Activated T-helper 17 cell treated with anti-CD3 and anti-CD28 coated beads, Interleukin-2, amount 50 U/mL, for 72 hours (primary cell): Measurements from ENCODE around the gene AHSA1. TPM values are rescaled to one million over a fixed set of nuclear protein-coding genes. Genes with fewer than 3 reads are reported as not detected.
"Not testable (repeated sequence)": the region's sequence is repeated elsewhere in the genome, so short reads cannot be mapped to it uniquely, and the experiment has no call there.

Experiments used
- ATAC-seq: fragments of 150-1000 bp; cut with Tn5 transposase; replicated peaks from 2 replicates; pipeline ENCODE4 v1.10.0; 2021; ENCODE audit warnings: mild to moderate bottlenecking, moderate library complexity
- H3K27ac Mint-ChIP-seq: one replicate; pipeline ENCODE4 v1.8.0; 2022; ENCODE audit warnings: mixed read lengths
- H3K27me3 Mint-ChIP-seq: one replicate; pipeline ENCODE4 v1.8.0; 2022; ENCODE audit warnings: mixed read lengths
- H3K36me3 Mint-ChIP-seq: one replicate; pipeline ENCODE4 v1.8.0; 2022; ENCODE audit warnings: low read depth, mild to moderate bottlenecking, mixed read lengths
- H3K4me1 Mint-ChIP-seq: one replicate; pipeline ENCODE4 v1.8.0; 2022; ENCODE audit warnings: mixed read lengths
- H3K4me3 Mint-ChIP-seq: one replicate; pipeline ENCODE4 v1.8.0; 2022; ENCODE audit warnings: mild to moderate bottlenecking, mixed read lengths
- H3K9me3 Mint-ChIP-seq: one replicate; pipeline ENCODE4 v1.8.0; 2022; ENCODE audit warnings: mixed read lengths
- total RNA-seq, 2 donors: library from RNA; stranded (reverse); gene quantifications; one replicate each; pipeline ENCODE4 v1.2.3, GENCODE V29; 2022

The AHSA1 gene
- 100 to 1,000 TPM; 143 to 283 TPM for total RNA-seq

DNA sequence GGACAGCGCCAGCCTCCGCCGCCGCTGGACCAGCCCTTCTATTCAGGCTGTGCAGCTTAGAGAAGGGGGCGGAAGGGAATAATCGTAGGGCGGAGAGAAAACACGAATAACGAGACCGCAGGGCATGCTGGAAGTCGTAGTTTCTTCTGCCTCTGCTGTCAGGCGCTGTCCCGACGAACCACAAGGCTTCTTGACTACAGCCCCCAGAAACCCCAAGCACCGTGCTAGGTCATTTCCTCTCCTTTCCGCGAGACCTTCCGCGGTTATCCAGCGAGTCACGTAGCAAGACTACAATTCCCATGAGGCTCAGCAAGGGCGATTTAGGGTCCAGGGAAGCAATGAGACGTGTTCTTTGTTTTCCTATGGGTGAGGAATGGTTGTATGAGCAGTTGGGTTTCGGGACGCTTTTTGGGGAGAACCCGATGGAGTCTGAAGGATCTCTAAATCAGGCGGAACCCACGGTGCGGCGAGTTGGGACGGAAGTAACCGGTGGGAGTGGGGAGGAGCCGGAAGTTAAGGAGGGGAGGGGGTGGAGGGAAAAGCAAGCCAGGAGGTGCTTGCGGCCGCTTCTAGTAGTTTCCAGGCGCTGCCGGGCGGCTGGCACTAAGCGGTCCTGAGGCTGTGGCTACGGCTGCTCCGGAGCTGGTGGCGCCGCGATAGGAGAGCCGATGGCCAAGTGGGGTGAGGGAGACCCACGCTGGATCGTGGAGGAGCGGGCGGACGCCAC is at the start of gene AHSA1, which contains the start of gene VIPAS39:
Gene AHSA1 (plus strand): TSS at position 572 of the 727 bp plus-strand sequence. CDS start 97 bp downstream, at position 669.
Gene VIPAS39 (minus strand): TSS at position 80 of the 727 bp plus-strand sequence. CDS start 3,499 bp downstream, outside the sequence.
- no peaks in the 10 kb centered on the region for H3K27me3 Mint-ChIP-seq
- no peaks in the 10 kb centered on the region for H3K9me3 Mint-ChIP-seq
- H3K36me3 Mint-ChIP-seq = peaks cover 77% of the 10 kb centered on the region
- peak within 1 kb of the TSS; percentile 98 for H3K4me3 Mint-ChIP-seq
- H3K27ac Mint-ChIP-seq = peak within 1 kb of the TSS; percentile 100
- peaks cover 23% of the 10 kb centered on the region for H3K4me1 Mint-ChIP-seq
- peak; percentile 97 for ATAC-seq

DNA sequence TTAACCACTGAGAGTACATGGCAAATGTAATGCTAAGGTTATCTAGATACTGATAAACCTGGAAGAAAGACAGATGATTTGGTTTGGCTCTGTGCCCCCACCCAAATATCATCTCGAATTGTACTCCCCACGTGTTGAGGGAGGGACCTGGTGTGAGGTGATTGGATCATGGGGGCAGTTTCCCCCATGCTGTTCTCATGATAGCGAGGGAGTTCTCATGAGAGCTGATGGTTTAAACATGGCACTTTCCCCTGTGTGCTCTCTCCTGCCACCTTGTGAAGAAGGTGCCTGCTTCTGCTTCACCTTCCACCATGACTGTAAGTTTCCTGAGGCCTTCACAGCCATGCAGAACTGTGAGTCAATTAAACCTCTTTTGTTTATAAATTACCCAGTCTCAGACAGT is 48.8 kb upstream of the AHSA1 start:
- no peak for ATAC-seq
- Mint-ChIP-seq H3K4me3 (no peak overlapping the region), H3K27ac (no peak overlapping the region), H3K27me3 (no peaks in the 10 kb centered on the region), H3K9me3 (no peaks in the 10 kb centered on the region), H3K4me1 (peaks cover 11% of the 10 kb centered on the region), H3K36me3 (no peaks in the 10 kb centered on the region)

DNA sequence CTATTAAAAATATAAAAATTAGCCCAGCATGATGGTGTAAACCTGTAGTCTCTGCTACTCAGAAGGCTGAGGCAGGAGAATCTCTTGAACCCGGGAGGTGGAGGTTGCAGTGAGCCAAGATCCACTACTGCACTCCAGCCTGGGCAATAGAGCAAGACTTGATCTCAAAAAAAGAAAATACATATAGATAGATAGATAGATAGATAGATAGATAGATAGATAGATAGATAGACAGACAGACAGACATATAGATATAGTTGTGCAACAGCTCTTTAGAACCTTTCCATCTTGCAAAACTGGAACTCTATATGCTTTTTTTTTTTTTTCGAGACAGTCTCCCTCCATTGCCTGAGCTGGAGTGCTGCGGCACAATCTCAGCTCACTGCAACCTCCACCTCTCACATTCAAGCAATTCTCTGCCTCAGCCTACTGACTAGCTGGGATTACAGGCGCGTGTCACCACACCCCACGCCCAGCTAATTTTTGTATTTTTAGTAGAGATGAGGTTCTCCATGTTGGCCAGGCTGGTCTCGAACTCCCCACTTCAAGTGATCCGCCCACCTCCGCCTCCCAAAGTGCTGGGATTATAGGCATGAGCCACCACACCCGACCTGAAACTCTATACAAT is 42.4 kb upstream of the AHSA1 start:
- not testable (repeated sequence) for H3K36me3 Mint-ChIP-seq, H3K4me3 Mint-ChIP-seq, H3K4me1 Mint-ChIP-seq

DNA sequence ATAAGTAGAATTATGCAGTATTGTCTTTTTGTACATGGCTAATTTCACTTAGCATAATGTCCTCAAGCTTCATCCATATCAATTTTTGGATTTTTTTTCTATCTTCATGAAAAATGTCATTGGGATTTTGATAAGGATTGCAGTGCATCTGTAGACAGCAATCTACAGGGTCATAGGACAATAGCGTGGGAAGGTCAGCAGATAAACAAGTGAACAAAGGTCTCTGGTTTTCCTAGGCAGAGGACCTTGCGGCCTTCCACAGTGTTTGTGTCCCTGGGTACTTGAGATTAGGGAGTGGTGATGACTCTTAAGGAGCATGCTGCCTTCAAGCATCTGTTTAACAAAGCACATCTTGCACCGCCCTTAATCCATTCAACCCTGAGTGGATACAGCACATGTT is 41.8 kb upstream of the AHSA1 start:
- not testable (repeated sequence) for H3K4me1 Mint-ChIP-seq, H3K27ac Mint-ChIP-seq, H3K36me3 Mint-ChIP-seq, H3K9me3 Mint-ChIP-seq, H3K4me3 Mint-ChIP-seq, ATAC-seq, H3K27me3 Mint-ChIP-seq

More for the DNA sequence above, 42.4 kb upstream of the AHSA1 start:
- not testable (repeated sequence) for H3K9me3 Mint-ChIP-seq, H3K27me3 Mint-ChIP-seq, ATAC-seq, H3K27ac Mint-ChIP-seq

DNA sequence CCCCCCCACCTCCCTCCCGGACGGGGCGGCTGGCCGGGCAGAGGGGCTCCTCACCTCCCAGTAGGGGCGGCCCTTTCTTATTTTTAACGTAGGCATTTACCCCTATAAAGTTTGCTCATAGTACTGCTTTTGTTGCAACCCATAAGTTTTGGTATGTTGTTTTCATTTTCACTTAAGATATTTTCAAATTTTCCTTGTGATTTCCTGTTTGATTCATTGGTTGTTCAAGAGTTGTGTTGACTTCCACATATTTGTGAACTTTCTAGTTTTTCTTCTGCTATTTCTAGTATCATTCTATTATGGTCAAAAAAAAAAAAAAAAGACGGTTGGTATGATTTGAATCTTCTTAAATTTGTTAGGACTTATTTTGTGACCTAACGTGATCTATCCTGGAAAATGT is 41.1 kb upstream of the AHSA1 start:
- H3K9me3 Mint-ChIP-seq = peaks cover 7% of the 10 kb centered on the region
- H3K4me1 Mint-ChIP-seq = no peaks in the 10 kb centered on the region
- H3K4me3 Mint-ChIP-seq = no peak overlapping the region
- no peak for ATAC-seq
- H3K27me3 Mint-ChIP-seq = no peaks in the 10 kb centered on the region
- no peak overlapping the region for H3K27ac Mint-ChIP-seq
- peaks cover 13% of the 10 kb centered on the region for H3K36me3 Mint-ChIP-seq

DNA sequence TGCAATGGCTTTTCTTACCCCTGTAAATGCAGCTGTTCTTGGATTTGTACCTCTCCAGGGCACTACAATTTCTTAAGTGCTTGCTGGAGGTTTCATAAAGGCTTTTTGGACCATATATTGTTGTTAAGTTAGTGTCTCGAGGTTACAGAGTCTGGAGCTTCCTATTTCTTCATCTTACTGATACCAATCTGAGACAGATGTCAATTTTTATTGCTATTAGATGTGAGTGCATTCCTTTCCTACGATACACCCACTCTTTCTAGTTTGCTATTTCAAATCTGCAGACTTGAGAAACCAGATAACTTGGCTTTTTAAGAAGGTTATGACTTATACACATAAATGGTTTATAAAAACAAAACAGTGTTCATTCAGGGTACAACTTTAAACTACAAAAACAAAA is 36.7 kb upstream of the AHSA1 start:
- Mint-ChIP-seq H3K27me3 (no peaks in the 10 kb centered on the region), H3K27ac (no peak overlapping the region), H3K9me3 (peaks cover 12% of the 10 kb centered on the region), H3K4me1 (no peaks in the 10 kb centered on the region), H3K4me3 (no peak overlapping the region), H3K36me3 (peaks cover 56% of the 10 kb centered on the region)
- no peak for ATAC-seq

DNA sequence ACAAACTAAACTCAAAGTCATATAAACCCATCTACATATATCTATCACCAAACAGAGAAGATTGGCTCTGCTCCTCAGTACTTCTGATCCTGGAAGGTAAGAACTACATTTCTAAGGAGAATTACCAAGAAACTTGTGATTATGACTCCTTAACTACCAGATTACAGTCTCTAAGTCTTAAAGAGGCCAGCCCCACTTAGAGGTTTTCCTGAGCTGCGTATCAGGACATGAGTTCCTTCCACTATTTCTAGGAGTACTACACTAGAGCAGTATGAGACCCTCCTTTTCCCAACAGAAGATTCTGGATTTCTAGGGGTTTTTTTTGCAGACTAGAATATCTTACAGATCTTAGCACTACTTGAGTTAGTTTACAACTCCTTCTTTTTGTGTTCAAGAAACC is 34.5 kb upstream of the AHSA1 start, which contains the start of gene NOXRED1:
Gene NOXRED1 (minus strand): TSS at position 101 of the 400 bp plus-strand sequence. CDS start 634 bp downstream, outside the sequence.
- Mint-ChIP-seq H3K4me3 (no peak within 1 kb of the TSS), H3K9me3 (peaks cover 12% of the 10 kb centered on the region), H3K27ac (no peak within 1 kb of the TSS), H3K27me3 (no peaks in the 10 kb centered on the region), H3K36me3 (peaks cover 78% of the 10 kb centered on the region), H3K4me1 (no peaks in the 10 kb centered on the region)
- ATAC-seq = no peak

DNA sequence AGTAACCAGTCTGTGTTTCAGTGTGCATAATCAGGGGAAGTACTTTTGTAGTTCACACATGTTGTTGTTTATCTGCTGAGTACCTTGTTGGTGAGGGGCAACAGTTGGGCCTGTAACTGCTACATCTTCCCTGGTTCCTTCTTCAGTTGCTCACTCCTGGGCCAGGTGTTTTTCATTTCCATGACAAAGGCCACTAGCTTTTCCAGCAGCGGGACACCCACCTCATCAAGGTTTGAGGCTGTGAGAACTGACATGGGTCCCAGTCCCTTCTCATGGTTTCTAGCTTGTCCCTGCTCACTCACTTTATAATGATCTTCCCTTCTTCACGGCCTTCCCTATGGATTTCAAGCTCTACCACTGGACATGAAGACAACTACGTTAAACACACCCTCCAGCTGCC is 33.0 kb upstream of the AHSA1 start:
- ATAC-seq = no peak
- peaks cover 9% of the 10 kb centered on the region for H3K9me3 Mint-ChIP-seq
- no peak overlapping the region for H3K27ac Mint-ChIP-seq
- H3K36me3 Mint-ChIP-seq = peaks cover 88% of the 10 kb centered on the region
- no peaks in the 10 kb centered on the region for H3K27me3 Mint-ChIP-seq
- no peak overlapping the region for H3K4me3 Mint-ChIP-seq
- H3K4me1 Mint-ChIP-seq = no peaks in the 10 kb centered on the region

DNA sequence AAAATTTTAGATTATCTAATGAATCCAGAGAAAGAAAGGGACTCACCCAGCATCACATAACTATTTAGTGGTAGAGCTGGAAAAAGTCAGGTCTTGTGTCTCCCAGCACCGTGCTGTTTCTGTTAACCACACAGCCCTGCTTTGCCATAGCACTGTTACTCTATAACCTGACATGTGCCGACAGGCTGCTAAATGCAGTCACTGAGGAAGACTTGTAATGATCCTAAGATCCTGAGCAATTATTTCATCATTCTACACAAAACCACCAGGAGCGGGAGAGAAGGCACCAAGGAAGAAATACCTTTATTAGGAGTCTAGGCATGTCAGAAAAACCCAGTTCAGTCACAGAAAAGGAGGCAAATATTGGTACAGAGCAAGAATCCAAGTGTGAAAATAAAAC is 31.5 kb upstream of the AHSA1 start:
- Mint-ChIP-seq H3K36me3 (peaks cover 98% of the 10 kb centered on the region), H3K9me3 (peaks cover 5% of the 10 kb centered on the region)
- no peak for ATAC-seq

DNA sequence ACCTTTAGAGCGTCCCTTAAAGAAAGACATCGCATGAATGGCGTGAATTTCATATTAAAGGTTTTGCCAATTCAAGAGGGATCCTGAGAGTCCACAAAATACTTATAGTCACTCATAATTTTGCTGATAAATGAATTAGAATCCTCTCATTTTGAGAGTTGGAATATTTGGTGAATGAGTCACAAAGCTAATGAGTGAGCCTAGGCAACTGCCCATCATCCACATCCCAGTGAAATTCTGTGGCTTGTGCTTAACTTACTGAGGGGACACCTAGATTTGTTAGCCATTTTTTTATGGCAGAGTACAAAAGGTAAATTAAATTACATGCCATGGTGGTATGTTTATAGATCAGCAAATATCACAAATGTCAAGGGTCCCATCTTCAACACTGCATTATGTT is 21.9 kb upstream of the AHSA1 start:
- Mint-ChIP-seq H3K4me1 (no peaks in the 10 kb centered on the region), H3K36me3 (peaks cover 90% of the 10 kb centered on the region), H3K27ac (no peak overlapping the region), H3K27me3 (no peaks in the 10 kb centered on the region), H3K4me3 (no peak overlapping the region), H3K9me3 (no peaks in the 10 kb centered on the region)
- ATAC-seq = no peak

More for the DNA sequence above, 31.5 kb upstream of the AHSA1 start:
- H3K27me3 Mint-ChIP-seq = no peaks in the 10 kb centered on the region
- H3K27ac Mint-ChIP-seq = no peak overlapping the region
- no peaks in the 10 kb centered on the region for H3K4me1 Mint-ChIP-seq
- H3K4me3 Mint-ChIP-seq = no peak overlapping the region

DNA sequence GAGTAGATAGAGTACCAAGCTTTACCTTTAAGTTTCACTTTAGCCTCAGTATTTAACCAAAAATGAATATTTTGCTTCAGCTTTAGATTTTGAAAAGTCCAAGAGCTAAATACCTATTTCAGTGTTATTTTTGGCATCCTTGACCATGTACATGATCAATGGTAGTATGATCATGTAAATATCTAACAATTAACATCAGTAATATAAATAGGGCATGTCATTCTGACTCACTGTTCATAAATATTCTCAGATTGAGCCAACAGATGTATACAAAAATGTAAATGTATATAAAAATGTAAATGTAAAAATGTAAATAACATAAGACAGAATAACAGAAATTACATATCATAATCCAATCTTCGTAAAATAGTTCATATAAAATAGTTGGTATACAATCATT is 19.3 kb upstream of the AHSA1 start:
- no peaks in the 10 kb centered on the region for H3K27me3 Mint-ChIP-seq
- no peak for ATAC-seq
- H3K9me3 Mint-ChIP-seq = no peaks in the 10 kb centered on the region
- H3K4me3 Mint-ChIP-seq = no peak overlapping the region
- no peak overlapping the region for H3K27ac Mint-ChIP-seq
- H3K36me3 Mint-ChIP-seq = peaks cover 92% of the 10 kb centered on the region
- H3K4me1 Mint-ChIP-seq = no peaks in the 10 kb centered on the region

DNA sequence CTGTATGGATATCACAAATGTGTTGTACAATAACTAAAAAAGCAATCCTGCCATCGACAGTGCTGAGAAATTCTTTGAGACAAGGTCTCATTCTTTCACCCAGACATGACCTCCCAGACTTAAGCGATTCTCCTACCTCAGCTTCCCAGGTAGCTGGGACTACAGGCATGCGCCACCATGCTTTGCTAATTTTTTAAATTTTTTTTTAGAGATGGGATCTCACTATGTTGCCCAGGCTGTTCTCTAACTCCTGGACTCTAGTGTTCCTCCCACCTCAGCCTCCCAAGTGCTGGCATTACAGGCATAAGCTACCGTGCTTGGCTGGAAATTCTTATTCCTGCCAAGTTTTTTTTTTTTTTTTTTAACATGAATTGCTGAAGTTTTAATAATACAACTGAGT is 18.0 kb upstream of the AHSA1 start:
- Mint-ChIP-seq H3K9me3 (no peaks in the 10 kb centered on the region), H3K4me1 (no peaks in the 10 kb centered on the region), H3K27me3 (no peaks in the 10 kb centered on the region), H3K36me3 (peaks cover 92% of the 10 kb centered on the region), H3K4me3 (no peak overlapping the region), H3K27ac (no peak overlapping the region)
- no peak for ATAC-seq

DNA sequence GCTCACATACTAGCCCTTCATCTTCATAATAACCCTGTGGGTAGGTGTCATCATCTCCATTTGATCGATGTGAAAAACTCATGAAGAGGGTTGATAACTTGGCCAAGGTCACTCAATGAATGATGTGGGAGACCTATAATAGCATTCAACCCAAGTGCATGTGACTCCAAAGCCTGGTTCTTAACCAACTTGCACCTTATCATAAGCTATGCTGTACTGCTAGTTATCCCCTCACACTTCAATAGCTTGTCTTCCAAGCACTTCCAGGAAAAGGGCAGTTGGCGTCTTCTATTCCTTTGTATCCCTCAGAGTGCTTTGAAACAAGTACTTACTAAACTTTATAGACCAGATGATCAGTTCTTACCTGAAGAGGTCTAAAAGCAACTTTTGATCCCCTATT is 15.7 kb upstream of the AHSA1 start:
- no peaks in the 10 kb centered on the region for H3K9me3 Mint-ChIP-seq
- no peaks in the 10 kb centered on the region for H3K27me3 Mint-ChIP-seq
- no peak overlapping the region for H3K27ac Mint-ChIP-seq
- ATAC-seq = no peak
- H3K36me3 Mint-ChIP-seq = peaks cover 90% of the 10 kb centered on the region
- no peaks in the 10 kb centered on the region for H3K4me1 Mint-ChIP-seq
- H3K4me3 Mint-ChIP-seq = no peak overlapping the region

DNA sequence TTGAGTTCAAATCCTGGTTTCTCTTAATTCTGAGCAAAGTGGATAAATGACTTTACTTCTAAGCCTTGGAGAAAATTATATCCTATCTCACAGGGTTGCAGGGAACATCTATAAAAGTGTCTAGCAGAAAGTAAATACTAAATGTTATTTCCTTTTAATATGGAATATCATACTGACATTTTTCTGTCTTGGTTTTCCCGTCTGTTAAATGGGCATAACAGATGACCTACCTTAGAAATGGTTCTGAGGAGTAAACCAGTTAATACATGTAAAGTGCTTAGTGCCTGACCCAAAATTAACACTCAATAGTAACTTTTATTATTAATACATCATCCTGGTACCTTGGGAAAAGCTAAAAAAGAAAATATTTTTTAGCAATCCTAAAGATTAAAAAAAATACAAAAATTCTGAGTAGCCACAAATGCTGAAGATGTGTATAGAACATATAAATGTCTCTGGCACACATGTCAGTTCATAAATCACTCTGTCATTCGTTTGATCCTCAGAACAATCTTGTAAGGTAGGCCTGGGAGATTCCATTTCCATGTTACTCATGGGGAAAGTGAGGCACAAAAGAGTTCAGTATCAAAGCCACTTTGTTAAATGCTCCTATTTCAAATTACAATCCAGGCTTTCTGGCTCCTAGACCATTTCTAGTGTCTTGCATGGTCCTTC is 1.8 kb upstream of the AHSA1 start:
- peak overlapping the region; percentile 98 for H3K4me3 Mint-ChIP-seq
- peaks cover 77% of the 10 kb centered on the region for H3K36me3 Mint-ChIP-seq
- H3K4me1 Mint-ChIP-seq = peaks cover 19% of the 10 kb centered on the region
- H3K27ac Mint-ChIP-seq = peak overlapping the region; percentile 100
- no peaks in the 10 kb centered on the region for H3K9me3 Mint-ChIP-seq
- no peaks in the 10 kb centered on the region for H3K27me3 Mint-ChIP-seq
- no peak for ATAC-seq

DNA sequence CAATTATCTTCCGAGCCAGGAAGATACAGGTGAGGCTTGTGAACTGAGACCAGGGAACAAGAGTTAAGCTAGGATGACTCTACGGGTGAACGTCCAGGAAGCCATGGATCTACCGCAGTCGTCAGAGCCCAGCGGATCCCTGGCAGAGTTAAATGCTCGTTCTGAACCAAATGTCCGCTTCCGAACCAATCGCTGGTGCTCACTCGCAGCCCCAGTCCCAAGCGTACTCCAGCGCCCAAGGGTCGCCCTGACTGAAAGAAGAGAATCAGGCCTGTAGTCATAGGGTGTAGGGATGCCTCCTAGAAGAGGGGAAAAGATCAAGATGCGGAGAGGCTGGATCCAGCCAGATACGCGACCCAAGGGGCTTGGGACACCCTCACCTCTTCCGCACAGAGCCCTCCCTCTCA is 775 bp upstream of the AHSA1 start:
- no peaks in the 10 kb centered on the region for H3K9me3 Mint-ChIP-seq
- H3K27me3 Mint-ChIP-seq = no peaks in the 10 kb centered on the region
- peaks cover 77% of the 10 kb centered on the region for H3K36me3 Mint-ChIP-seq
- peak overlapping the region; percentile 100 for H3K27ac Mint-ChIP-seq
- peak; percentile 9 for ATAC-seq
- peaks cover 23% of the 10 kb centered on the region for H3K4me1 Mint-ChIP-seq
- peak overlapping the region; percentile 98 for H3K4me3 Mint-ChIP-seq
